ENCODE data around the gene CERS3. TPM values are rescaled to one million over a fixed set of nuclear protein-coding genes. Genes with fewer than 3 reads are reported as not detected.

Gene CERS3
- polyA plus RNA-seq, 1 donor (not counting 4 experiments of a cell fraction or from before 2014, with no cell fraction given) = 23.5 TPM

DNA sequence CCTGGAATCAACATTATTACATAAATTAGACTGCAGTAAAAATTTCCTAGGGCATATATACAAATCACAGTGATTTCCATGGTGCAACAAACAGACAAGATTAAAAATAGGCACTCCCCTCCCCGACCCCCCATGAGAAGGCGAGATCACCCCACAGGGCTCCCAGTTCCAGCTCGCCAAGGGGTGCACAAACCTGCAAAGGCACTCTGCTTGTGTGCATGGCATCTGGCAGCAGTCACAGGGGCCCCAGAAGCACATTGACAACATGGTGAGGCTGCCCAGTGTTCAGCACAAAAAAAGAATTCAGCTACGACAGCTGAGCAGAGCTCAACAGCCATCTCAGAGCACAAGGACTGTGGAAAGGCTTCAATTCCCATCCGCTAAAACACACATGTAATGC lies 19.2 kb upstream of the CERS3 start:
- FAIRE-seq (no peak), DNase-seq (ENCODE audit: low read depth, low spot score) (no peak)
- Histone ChIP-seq H3K9ac (ENCODE audit: control insufficient read depth, extremely low read depth, insufficient read depth, low read length) (no peak overlapping the region), H3K27me3 (ENCODE audit: control insufficient read depth, extremely low read depth, insufficient read depth, low read length) (no peaks in the 10 kb centered on the region), H3K4me2 (ENCODE audit: control insufficient read depth, extremely low read depth, insufficient read depth, low read depth, low read length) (no peak overlapping the region), H3K9me3 (ENCODE audit: control insufficient read depth, low read depth, low read length) (no peaks in the 10 kb centered on the region), H3K4me1 (ENCODE audit: control insufficient read depth, extremely low read depth, insufficient read depth, low read length) (no peaks in the 10 kb centered on the region), H3K4me3 (ENCODE audit: control insufficient read depth in 2 of 3, extremely low read depth in 1 of 3, insufficient read depth in 2 of 3, low read depth in 1 of 3, low read length in 3 of 3) (no peak overlapping the region), H3K9me1 (ENCODE audit: control insufficient read depth, extremely low read depth, insufficient read depth, low read length) (no peaks in the 10 kb centered on the region), H3K27ac (ENCODE audit: control insufficient read depth, insufficient read depth, low read length) (no peak overlapping the region), H3K36me3 (ENCODE audit: control insufficient read depth in 2 of 2, extremely low read depth in 1 of 2, insufficient read depth in 2 of 2, low read length in 2 of 2) (no peaks in the 10 kb centered on the region), H2AFZ (ENCODE audit: control insufficient read depth, low read length) (no peak overlapping the region), H3K79me2 (ENCODE audit: control insufficient read depth, insufficient read depth, low read length) (no peaks in the 10 kb centered on the region), H4K20me1 (ENCODE audit: control insufficient read depth, extremely low read depth, insufficient read depth, low read length) (no peaks in the 10 kb centered on the region)
- dilution Hi-C loops (cut with MboI; ENCODE audit: extremely low pct_ligation_motif_present, low sequenced_read_pairs) = no loop called here
- TF ChIP-seq, protein P1, sequence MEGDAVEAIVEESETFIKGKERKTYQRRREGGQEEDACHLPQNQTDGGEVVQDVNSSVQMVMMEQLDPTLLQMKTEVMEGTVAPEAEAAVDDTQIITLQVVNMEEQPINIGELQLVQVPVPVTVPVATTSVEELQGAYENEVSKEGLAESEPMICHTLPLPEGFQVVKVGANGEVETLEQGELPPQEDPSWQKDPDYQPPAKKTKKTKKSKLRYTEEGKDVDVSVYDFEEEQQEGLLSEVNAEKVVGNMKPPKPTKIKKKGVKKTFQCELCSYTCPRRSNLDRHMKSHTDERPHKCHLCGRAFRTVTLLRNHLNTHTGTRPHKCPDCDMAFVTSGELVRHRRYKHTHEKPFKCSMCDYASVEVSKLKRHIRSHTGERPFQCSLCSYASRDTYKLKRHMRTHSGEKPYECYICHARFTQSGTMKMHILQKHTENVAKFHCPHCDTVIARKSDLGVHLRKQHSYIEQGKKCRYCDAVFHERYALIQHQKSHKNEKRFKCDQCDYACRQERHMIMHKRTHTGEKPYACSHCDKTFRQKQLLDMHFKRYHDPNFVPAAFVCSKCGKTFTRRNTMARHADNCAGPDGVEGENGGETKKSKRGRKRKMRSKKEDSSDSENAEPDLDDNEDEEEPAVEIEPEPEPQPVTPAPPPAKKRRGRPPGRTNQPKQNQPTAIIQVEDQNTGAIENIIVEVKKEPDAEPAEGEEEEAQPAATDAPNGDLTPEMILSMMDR (optimal IDR thresholded peaks at IDR 0.05 in 1 of 3, IDR thresholded peaks at IDR 0.05 in 1 of 3, conservative IDR thresholded peaks at IDR 0.05 in 1 of 3; ENCODE audit: extremely low read depth in 1 of 3, insufficient read depth in 2 of 3, low read length in 3 of 3) = no peak

DNA sequence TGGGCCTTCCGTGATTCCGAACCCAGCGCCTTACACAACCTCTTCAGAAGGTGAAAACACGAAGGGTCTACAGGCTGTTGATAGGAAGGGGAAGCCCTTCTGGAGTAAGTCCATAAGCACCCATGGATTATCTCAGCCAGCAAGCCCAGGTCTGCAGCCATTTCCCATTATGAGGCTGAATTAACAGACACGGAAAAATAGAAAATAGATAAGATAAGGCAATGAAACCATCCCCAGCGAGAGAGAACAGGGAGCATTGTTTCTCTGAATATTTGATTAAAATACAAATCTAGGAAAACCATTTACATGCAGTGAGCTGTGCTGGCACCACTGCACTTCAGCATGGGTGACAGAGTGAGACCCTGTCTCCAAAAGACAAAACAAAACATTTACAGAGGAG lies 16.2 kb upstream of the CERS3 start:
- H3K9me1 ChIP-seq (ENCODE audit: control insufficient read depth, extremely low read depth, insufficient read depth, low read length) = no peaks in the 10 kb centered on the region
- no peak for DNase-seq (ENCODE audit: low read depth, low spot score)
- dilution Hi-C loops (cut with MboI; ENCODE audit: extremely low pct_ligation_motif_present, low sequenced_read_pairs) = no loop called here
- H3K9ac ChIP-seq (ENCODE audit: control insufficient read depth, extremely low read depth, insufficient read depth, low read length) = no peak overlapping the region
- no peak overlapping the region for H3K27ac ChIP-seq (ENCODE audit: control insufficient read depth, insufficient read depth, low read length)
- H3K4me3 ChIP-seq (ENCODE audit: control insufficient read depth in 2 of 3, extremely low read depth in 1 of 3, insufficient read depth in 2 of 3, low read depth in 1 of 3, low read length in 3 of 3) = no peak overlapping the region
- peaks cover 8% of the 10 kb centered on the region for H3K4me1 ChIP-seq (ENCODE audit: control insufficient read depth, extremely low read depth, insufficient read depth, low read length)
- no peaks in the 10 kb centered on the region for H3K36me3 ChIP-seq (ENCODE audit: control insufficient read depth in 2 of 2, extremely low read depth in 1 of 2, insufficient read depth in 2 of 2, low read length in 2 of 2)
- H3K79me2 ChIP-seq (ENCODE audit: control insufficient read depth, insufficient read depth, low read length) = no peaks in the 10 kb centered on the region
- H3K4me2 ChIP-seq (ENCODE audit: control insufficient read depth, extremely low read depth, insufficient read depth, low read depth, low read length) = no peak overlapping the region
- no peaks in the 10 kb centered on the region for H3K27me3 ChIP-seq (ENCODE audit: control insufficient read depth, extremely low read depth, insufficient read depth, low read length)
- TF ChIP-seq, protein P1 (optimal IDR thresholded peaks at IDR 0.05 in 1 of 3, IDR thresholded peaks at IDR 0.05 in 1 of 3, conservative IDR thresholded peaks at IDR 0.05 in 1 of 3; ENCODE audit: extremely low read depth in 1 of 3, insufficient read depth in 2 of 3, low read length in 3 of 3) = no peak
- no peak for TF ChIP-seq EZH2 (IDR thresholded peaks at IDR 0.05; ENCODE audit: low read length)
- FAIRE-seq = no peak
- H3K9me3 ChIP-seq (ENCODE audit: control insufficient read depth, low read depth, low read length) = no peaks in the 10 kb centered on the region
- H4K20me1 ChIP-seq (ENCODE audit: control insufficient read depth, extremely low read depth, insufficient read depth, low read length) = no peaks in the 10 kb centered on the region
- no peak overlapping the region for H2AFZ ChIP-seq (ENCODE audit: control insufficient read depth, low read length)
